HG02610 (cell line): ENCODE results near the gene C3orf20.

Experiments
- ATAC-seq: cut with Tn5 transposase; IDR thresholded peaks from one replicate; pipeline ENCODE4 v1.9.1; 2021; ENCODE audit warnings: mild to moderate bottlenecking, moderate library complexity; ENCODE audit not compliant: unreplicated experiment

The C3orf20 gene

DNA sequence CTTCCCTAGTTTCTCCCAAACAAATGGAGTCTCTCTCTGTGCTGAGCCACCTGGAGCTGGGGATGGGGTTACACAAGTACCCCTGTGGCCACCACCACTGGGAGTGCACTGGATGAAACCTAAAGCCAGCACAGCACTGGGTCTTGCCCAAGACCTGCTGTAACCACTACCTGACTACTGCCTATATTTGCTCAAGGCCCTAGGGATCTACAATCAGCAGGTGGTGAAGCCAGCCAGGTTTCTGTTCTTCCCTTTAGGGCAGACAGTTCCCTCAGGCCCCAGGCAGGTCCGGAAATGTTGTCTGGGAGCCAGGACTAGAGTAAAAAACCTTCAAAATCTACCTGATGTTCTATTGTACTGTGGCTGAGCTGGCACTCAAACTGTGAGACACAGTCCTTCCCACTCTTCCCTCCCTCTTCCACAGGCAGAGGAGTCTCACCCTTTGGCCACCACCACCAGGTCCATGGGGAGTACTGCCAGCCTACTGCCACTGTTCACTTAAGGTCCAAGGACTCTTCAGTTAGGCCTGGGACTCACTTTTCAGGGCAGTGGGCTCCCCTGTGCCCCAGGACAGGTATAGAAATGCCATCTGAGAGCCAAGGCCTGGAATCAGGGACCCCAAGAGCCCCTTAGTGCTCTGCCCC, 23.8 kb downstream of the C3orf20 start:
- ATAC-seq = no peak

DNA sequence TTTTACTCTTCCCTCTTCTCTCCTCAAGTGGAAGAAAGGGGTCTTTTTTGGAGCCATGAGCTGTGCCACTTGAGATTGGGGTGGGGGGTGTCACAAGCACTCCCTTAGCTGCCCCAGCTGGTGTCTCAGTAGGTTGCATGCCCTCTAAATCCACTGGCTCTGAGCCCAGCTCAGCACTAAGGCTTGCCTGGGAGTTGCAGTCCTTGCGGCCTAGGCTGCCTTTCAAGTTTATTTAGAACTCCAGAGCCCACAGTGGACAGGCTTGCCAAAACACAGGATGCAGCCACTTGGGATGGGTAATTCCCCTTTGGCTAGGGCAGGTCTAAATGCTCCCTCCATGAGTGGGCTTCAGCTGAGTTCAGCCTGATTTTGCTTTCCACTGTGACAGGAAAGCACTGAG, 24.7 kb downstream of the C3orf20 start:
- no peak for ATAC-seq

DNA sequence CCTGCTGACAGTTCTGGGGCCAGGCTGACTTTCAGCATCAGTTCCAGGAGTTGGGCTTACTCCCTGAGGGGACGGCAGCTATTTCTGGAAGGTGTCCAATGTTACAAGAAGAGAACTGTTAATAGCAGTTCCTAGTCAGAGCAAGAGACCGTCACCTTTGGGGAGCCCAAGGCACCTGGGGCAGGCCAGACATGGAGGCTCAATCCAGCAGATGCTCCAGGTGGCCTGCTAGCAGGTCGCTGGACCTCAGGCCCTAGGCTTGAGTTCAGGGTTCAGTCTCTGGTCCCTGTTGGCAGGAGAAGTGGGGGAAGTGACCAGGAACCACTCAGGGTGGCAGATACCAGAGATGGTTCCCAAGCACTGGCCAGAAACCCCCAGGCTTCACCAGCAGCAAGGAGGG, 25.9 kb downstream of the C3orf20 start:
- ATAC-seq = no peak

DNA sequence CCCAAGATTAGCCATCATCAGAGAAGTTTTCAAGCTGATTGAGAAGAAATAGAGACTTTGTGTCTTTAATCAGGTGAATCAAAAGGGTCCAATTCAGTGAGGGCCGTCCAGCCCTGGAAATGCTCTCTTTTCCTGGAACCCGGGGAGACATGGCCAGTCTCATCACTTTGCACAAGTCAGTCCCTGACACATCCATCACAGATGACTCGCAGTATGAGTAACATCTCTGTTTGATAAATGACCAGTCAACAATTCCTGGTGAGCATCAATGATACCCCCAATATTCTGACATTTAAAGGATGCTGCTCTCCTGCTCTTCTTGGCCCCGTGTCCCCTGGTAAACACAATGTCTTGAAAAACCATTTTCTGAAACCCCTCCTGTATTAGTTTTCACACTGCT, 26.7 kb downstream of the C3orf20 start:
- no peak for ATAC-seq

DNA sequence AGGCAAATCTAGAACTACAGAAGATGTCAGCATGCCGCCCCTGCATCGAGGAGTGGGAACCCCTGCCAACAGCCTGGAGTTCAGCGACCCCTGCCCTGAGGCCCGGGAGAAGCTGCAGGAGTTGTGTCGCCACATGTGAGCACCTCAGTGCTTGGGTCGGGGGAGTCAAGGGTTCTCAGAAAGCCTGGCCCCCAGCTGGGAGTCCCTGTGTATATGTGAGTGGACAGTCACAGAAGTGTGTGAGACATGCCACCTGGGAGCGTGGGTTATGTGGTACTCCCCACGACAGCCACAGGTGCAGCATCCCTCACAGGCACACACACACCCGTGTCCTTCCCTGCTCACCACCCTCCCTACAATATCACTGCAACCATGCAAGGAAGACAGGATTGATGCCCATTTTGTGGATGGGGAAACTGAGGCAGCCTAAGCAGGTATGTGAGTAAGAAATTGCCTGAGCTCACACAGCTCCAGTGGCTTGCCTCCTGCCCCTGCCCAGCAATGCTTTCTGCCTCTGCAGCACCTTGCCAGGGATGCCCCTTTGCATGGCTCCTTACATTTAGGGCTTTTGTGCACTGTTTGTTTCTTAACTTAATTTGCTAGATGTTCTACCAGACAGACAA, 28.3 kb downstream of the C3orf20 start:
- no peak for ATAC-seq

DNA sequence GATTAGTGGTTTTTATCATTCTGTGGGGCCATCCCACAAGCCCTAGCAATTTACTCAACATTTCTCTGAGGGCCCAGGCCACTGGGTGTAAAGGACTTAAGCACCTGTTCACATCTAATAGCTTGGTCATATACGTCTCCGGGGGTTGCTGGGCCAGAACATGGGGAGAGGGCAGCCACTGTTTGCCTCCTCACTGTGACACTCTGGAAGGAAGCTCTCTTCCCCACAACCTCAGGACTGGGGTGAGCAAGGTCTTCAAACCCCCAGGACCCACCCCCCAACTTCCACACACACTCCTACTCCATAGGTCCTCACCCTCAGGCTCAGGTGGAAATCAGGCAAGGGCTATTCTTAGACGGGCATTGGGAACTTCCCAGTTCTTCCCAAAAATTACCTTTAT, 28.9 kb downstream of the C3orf20 start:
- no peak for ATAC-seq

DNA sequence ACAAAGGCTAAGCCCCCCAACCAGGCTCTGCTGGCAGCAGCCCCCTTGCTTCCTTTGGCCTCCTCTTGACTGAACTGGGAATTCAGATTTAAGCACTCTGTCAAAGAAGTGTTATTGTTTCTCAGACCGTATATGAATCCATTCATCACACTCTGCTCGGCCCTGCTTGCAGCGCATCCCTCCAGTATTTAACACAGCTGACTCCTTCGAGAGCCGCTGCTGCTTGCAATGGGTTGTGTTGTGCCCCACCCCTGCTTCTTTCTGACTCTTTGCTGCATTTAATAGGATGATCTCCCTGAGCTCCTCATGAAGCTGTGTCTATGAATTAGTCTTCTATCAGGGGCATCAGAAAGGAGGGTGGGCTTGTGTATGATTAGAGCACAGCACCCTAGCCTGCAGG, 31.2 kb downstream of the C3orf20 start:
- no peak for ATAC-seq

DNA sequence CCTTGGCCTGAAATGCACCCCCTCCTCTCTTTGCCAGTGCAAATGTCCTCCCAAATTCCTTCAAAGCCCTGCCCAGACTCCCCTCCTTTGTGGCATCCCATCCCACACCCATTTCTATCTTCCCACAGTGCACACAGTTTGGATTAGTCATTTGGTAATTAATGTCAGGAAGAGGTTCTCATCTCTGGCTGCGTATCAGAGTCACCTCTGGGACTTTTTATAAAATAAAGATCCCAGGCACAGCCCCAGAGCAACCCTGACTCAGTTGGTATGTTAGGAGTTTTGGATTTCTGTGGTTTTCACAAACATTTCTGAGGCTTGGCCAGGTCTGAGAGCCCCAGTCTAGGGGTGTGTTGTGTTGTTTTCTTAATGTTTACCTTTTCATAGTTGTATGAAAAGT, 41.6 kb downstream of the C3orf20 start:
- no peak for ATAC-seq

DNA sequence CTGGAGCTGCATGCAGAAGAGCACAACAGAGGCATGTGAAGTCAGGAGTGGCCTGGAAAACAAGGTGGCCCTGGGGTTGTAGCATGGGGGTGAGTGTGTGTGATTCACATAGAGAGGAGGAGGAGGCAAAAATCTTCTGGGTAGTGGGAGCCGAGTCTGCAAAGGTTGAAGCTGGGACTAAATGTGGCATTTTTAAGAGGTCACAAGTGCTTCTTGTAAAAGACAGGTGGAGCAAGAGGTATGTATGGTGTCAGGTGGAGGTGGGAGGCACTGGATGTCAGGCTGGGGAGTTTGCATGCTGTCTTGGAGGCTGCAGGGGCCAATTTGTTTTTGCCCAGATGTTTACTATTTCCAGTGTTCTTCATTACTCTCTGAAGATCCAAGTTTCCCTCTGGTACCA, 42.4 kb downstream of the C3orf20 start:
- no peak for ATAC-seq

DNA sequence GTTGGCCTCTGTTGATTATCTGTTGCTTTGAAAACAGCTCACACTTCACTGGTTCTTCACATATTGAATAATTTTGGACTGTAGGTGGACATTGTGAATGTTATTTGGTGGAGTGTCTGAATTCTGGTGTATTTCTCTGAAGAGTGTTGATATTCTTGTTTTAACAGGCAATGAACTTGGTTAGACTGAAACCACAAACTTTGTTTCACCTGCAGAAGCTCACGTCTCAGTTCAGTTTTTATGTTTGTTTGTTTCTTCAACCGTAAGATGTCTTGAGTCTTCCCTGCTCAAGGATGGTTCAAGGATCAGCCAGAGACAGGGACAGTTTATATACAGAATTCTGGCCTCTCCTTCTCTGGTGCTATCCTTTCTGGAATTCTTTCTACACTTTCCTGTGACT, 43.6 kb downstream of the C3orf20 start:
- no peak for ATAC-seq

DNA sequence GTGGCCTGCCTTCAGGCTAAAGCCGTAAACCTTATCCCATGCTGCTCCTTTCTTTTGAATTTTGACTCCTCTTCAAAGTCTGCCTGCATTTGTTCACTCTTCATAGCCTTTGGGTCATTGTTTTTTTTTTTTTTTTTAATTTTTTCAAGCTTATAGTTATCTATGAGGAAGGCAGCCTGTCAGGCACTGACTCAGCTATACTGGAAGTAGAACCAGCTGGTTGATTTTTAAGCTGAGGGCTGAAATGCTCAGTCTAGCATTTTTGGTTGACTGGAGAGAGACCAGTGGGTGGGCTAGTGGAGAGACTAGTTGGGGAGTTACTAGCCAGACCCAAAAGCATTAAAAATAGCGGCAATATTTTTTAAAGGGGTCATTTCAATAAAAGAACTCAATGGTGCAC, 44.1 kb downstream of the C3orf20 start:
- no peak for ATAC-seq

DNA sequence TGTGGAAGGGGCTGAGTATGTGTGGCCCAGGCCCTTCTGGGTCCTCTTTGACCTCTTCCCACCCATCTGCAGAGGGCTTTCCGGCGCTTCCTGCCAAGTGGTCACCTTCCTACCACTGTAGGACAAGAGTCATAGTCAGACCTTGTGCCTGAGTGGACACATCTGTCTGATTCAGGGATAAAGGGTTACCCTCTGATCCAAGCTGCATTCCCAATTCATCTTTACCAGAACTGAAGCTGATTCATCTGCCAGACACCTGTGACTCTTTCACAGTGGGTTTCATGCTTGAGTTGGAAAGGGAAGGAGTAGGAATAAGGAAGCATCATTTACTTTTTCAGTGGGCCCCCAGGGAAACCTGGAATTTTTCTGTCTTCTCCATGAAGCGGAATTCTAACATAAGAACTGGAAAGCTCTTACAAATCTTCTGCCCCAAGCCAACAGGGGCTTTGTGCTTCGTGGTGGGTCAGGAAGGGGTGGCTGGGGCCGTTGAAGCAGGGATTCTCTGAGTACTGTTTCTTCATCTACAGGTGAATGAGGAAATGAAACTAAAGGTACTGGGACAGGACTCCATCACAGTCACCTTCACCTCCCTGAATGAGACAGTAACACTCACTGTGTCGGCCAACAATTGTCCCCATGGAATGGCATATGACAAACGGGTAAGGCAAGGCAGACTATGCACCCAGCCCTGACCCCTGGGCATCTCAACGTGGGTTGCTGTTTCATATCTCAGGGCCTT, 46.4 kb downstream of the C3orf20 start:
- ATAC-seq = no peak

DNA sequence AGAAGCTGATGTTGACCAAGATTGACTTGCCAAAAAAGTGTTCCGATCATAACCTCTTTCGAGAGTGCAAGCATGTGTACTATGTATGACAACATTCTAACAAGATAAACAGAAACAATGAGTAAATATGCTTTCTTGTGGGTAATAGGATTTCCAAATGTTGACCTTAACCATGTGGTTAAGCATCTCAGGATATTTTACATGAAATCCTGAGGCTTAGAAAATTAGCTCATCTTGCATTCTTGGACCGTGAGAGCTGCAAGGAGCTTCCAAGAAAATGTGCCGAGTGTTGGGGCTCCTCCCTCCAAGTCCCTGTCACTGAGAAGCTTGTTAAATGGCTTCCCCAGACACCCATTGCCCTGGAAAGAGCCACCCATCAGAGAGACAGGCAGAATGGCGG, 50.1 kb downstream of the C3orf20 start:
- ATAC-seq = no peak

DNA sequence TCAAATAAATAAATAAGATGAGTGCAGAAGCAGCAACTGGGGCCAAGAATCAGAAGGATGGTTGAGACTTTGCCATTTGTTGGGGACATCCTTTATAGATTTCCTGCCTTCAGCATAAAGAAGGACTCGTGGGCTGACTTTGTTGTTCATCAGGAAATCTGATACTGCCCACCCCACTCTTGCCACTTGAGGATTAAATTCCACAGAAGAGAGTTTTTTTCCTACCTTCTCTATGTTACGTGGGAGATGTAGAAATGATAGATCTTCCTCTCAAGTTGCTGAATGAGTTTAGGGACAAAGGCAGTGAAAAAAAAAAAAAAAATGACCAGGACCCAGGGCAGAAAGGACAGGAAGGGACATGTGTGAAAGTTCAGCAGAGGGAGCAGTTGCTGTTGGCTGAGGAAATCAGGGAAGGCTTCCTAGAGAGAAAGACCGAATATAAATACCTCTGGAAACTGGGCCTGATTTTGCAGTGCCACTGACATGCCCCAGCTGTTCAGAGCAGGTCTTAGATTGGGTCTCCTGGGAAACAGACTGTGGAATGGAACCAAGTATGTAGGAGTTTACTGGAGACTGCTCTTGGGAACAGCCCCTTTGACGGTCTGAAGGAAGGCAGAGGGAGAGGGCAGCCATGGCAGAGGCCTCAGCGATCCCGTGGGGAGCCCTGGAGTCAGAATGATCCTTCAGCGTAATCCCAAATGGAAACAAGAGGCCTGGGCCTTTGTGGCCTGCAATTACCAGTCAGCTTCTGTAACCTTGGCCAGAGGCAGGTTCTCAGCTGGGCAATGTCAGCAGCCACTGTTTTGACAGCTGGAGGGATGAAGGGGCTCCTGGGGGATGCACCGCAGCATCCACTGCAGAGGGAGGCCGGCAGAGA, 50.9 kb downstream of the C3orf20 start:
- no peak for ATAC-seq

DNA sequence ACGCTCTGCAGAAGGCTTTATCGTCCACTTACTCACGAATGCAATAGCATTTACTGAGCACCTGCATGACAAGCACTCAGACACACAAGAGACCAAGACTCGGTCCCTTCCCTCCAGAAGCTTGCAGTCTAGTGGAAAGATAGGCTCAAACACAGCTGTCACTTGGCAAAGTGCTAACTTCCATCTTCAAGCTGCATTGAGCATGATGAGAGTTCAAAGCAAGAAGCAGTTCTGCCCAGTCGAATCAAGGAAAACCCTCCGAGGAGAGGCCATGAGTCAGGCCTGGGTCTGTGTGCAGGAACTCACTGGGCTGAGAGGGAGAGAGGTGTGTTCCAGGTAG, 51.5 kb downstream of the C3orf20 start:
- ATAC-seq = no peak

DNA sequence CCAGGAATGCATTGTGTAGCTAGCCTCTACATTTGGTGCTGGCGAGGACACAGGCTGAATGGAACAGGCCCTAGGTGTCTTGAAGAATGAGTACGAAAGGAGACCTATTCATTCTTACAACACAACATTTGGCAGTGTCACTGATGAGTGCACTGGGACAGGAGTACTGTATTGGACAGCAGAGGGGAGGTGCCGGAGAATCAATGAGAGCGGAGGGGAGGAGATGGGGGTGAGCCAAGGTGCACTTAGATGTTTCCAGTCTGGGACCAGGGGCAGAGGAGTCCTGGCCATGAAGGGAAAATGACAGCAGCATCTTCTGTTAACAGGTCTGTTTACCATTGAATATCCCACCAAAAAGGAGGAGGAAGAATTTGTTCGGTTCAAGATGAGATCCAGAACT, 53.2 kb downstream of the C3orf20 start:
- no peak for ATAC-seq

DNA sequence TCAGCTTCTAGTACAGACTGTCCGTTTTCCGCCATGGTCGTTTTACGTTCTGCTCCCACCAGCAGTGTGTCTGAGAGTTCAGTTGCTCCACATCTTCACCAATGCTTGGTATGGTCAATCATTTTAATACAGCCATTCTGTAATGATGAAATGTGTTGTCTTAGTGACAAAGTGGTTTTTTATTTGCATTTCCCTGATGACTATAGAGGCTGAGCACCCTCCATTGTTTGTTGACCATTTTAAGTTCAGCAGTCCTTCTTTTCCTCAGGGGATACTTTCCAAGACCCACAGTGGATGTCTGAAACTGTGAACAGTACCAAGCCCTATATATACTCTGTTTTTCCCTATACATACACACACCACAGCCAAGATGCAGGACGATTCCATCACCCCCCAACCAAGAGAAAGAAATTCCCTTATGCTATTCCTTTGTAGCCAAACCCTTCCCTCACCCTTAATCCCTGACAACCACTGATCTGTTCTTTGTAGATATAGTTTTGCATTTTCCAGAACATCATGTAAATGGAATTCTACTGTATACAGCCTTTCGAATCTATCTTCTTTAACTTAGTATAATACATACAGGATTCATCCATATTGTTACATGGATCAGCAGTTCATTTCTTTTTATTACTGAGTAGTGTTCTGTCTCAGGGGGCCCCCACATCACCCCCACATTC, 55.9 kb downstream of the C3orf20 start:
- no peak for ATAC-seq

DNA sequence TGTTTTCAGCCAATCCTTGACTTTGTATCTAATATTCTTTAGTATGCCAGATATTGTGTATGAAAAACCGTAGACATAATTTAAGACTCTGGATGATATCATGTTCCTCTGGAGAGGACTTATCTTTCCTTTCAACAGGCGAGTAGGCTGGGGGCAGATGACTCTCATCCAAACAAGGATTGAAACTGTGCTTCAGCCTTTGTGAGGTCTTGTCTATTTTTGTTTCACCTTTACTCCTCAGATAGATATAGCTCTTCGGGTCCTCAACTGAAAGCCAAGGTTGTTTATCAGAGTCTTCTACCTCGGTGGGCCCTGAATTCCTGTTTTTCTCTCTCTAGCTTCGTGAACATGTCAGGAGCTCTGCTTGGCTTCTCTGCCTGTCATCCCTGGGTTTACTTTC, 66.0 kb downstream of the C3orf20 start:
- no peak for ATAC-seq

DNA sequence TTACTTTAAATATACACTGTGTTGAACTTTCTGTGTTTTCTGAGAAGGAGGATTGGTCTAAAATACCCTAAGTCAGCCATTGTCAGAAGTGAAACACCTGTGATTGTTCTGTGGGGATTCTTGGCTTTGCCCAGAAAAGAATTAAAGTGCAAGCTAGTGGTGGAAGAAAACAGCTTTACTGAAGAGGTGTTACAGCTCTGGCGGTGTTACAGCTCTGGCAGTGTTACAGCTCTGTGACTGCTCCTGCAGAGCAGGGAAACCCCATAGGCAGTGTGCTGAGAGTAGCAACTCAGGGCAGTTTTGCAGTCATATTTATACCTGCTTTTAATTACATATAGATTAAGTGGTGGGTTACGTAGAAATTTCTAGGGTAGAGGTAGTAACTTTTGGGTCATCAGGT, 66.6 kb downstream of the C3orf20 start:
- no peak for ATAC-seq

DNA sequence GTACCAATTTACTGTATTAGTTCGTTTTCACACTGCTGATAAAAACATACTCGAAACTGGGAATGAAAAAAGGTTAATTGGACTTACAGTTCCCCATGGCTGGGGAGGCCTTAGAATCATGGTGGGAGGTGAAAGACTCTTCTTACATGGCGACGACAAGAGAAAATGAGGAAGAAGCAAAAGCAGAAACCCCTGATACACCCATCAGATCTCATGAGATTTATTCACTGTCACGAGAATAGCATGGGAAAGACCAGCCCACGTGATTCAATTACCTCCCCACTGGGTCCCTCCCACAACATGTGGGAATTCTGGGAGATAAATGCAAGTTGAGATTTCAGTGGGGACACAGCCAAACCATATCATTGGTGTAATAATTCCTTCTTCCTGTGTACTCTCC, 69.6 kb downstream of the C3orf20 start:
- no peak for ATAC-seq

DNA sequence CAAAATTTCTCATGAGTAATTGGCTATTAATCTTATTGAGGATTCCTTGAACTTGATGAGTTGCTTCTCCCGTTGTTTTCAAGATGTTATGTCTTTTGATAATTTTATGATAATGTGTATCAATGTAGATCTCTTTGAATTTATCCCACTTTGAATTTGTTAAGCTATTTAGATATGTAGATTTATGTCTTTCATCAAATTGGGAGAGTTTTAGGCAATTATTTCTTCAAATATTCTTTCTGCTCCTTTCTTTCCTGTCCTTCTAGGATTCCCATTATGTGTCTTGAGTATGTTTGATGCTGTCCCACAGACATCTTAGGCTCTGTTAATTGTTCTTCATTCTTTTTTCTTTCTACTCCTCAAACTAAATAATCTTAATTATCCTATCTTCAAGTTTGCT, 75.7 kb downstream of the C3orf20 start:
- no peak for ATAC-seq
